NCI-H2171 (cell line): ENCODE measurements around the gene WDR44.
"Not testable (repeated sequence)": the region's sequence is repeated elsewhere in the genome, so short reads cannot be mapped to it uniquely, and the experiment has no call there.

Source experiments
- DNase-seq: peaks from one replicate; lab custom pipeline; 2025; lab: John Stamatoyannopoulos, UW

The WDR44 gene

DNA sequence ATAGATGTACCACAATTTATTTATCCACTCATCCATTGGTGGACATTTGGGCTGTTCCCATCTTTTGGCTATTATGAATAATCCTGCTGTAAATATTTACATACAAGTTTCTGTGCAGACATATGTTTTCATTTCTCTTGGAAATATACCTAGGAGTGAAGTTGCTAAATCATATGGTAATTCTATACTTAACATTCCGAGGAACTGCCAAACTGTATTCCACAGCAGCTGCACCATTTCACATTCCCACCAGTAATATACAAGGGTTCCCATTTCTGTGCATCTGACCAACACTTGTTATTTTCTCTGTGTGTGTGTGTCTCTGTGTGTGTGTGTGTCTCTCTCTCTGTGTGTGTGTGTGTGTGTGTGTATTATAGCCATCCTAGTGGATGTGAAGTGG lies 134.3 kb downstream of the WDR44 start:
- no peak for DNase-seq

DNA sequence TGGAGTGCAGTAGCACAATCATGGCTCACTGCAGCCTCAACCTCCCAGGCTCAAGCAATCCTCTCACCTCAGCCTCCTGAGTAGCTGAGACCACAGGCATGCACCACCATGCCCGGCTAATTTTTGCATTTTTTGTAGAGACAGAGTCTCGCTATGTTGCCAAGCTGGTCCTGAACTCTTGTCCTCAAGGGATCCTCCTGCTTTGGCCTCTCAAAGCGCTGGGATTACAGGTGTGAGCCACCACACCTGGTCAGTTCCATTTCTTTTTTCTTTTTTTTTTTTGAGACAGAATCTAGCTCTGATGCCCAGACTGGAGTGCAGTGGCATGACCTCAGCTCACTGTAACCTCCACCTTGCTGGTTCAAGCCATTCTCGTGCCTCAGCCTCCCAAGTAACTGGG lies 136.5 kb downstream of the WDR44 start:
- not testable (repeated sequence) for DNase-seq

DNA sequence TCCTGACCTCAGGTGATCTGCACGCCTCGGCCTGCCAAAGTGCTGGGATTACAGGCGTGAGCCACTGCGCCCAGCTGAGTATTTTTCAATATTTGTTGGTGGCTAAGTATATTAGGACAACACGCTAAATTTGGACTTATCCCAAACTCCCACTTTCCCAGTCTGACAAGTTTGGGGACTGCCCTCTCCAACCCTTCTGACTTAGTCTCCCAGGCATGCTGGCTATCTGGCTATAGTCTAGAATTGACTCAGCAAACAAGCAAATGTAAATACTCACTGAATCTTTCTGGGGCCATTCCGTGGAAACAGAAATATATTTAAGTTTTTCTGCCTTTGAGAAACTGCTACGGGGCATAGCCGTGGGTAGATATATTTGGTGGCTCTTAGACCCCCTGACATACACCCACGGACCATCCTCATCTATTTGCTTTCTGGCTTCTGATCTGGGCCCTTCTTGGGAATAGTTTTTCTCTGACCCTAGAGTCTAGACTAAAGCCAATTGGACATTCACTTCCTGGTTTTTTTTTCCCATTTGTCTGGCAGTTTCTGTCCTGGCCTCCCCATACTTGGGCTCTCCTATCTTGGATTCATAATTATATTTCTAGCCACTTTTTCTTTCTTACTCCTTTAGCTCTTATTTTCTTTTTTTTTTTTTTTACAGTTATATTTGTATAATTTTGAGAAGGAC lies 138.5 kb downstream of the WDR44 start:
- no peak for DNase-seq

DNA sequence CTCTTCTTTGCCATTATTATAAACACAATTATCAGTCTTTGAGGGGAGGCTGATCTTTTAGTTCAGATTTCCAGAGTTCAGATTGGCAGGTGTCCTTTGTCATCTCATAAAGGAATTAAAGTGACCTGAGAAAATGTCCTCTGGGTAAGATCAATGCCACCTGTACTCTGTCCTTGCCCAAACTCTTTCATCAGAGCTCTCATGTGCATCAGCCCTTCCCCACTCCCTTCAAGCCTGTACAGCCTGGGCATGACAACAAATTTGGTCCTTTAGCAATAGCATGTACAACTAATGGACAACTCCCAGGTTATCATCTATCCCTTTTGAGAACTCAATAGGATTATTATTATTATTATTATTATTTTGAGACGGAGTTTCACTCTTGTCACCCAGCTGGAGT lies 140.8 kb downstream of the WDR44 start:
- not testable (repeated sequence) for DNase-seq

DNA sequence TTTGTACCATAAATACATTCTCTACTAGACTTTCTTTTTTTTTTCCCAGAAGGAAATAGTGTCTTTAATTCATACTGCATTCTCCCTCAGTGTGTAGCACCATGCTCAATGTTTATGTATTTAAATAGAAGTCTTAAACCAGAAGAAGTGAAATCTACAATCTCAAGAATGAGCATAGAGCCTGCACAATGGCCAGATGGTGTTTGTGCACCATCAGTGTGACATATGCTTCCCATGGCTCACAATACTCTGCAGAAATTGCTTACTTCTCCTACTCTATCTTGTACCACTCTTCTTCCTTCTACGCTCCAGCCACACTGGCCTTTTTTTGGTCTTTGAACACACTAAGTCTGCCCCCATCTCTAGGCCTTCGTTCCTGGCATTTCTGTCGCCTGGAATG lies 147.1 kb downstream of the WDR44 start:
- DNase-seq = no peak

DNA sequence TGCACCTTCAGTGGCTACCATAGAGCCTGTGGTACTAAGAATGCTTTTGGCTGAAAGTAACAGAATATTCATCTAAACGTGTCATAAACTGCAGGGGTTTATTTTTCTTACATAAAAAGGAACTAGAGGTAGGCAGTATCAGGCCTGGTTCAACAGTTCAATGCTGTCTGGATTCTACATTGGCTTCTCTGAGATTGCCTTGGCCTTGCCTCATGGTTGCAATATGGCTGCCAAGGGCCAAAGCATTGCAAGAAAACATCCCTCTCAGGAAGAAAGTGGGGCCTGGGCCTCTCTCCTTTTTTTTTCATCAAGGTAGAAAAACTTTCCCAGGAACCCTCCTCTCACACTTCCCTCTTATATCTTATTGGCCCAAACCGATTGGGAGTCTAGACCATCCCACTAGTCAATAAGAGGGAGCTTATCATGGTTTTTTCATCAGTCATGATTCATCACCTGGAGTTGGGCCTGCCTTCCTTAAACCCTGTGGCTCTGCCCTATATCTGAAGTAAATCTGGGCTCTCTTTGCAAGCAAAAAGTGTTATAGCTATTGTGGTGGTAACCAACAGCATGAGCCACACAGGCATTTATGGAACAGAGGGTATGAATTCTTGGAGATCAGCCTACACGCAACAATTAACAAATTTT lies 147.9 kb downstream of the WDR44 start:
- DNase-seq = no peak

DNA sequence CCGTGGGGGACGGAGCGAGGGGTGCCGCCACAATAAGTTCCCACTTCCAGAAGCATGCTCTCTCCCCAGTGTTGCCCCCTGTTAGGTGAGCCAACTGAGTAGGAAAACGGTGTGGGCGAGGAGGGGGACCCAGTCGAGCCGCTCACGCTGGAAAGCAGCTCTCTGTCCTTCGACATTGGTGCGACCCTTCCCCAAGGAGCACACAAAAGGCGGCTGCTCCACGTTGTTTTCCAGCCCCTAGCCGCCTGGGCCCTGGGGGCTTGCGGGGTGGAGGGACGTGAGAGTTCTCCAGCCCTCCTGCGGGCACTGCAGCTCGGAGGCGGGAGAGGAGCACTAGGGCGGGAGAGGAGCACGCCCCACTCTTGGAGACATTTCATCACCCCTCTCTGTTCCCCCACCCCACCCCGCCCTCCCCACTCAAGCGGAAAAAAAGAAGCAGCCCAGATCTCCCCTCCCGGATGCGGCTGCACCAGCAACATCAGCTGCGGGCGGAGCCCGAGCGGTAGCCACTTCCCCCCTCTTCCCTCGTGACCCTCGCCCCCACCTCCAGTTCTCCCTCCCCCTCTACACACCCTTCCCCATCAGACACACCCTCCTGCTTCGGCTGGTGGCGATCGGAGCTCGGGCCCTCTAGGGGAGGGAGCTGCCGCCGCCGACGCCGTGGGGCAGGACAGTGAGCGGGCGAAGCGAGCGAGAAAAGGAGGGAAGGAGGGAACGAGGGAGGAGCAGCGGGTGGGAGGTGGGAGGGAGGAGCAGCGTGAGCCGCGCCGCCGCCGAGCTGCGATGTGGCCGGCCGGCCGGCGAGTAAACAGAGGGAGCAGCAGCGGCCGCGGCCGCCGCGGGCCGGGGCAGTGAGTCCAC lies 149.4 kb downstream of the WDR44 start, which contains the start of gene DOCK11:
Gene DOCK11 (plus strand): TSS at position 755 of the 861 bp plus-strand sequence. CDS start 157 bp downstream, outside the sequence.
- no peak for DNase-seq

DNA sequence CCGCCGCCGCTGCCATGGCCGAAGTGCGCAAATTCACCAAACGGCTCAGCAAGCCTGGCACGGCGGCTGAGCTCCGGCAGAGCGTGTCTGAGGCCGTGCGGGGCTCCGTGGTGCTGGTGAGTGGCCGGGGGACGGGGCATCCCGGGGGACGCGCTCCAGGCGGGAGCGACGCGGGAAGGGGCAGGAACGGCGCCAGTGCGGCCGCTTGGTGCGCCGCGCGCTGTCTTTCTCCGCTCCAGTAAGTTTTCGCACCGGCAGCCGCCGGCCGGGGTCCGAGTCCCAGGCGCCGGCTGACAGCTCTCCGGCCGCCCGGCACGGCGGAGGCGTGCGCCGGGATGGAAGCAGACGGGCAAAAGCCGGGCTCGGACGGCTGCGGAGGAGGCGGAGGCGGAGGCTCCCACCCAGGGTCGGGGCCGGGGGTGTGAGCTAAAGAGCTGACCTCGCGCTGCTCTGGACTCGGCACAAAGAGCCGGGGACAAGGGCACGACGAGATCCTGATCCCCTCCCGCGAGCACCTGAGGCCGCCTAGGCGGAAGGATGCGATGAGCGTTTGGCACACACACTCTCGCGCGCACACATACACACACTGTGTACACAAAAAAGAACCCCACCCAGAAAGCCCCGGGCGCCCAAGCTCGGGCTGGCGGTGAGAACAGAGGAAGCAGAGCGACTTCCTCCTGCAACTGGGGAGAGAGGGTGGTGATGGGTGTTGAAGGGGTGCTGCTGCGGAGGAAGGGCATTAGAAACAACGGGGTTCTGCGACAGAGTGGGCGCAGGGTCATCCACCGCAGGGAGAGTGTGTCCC lies 150.3 kb downstream of the WDR44 start:
- no peak for DNase-seq

DNA sequence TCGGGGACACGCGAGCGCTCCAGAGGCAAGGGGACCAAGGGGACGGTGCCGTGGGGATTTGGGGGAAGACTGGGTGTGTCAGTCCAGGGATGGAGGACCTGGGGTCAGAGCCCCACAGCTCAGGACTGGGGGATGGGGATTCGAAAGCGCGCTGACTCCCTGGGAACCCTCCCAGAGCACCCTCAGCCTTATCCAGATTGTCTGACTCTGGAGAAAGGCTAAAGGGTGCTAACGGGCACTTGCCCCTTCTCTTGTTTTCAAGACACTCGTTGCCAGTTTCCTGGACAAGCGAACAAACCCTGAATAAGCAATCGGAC lies 150.8 kb downstream of the WDR44 start:
- DNase-seq = no peak

DNA sequence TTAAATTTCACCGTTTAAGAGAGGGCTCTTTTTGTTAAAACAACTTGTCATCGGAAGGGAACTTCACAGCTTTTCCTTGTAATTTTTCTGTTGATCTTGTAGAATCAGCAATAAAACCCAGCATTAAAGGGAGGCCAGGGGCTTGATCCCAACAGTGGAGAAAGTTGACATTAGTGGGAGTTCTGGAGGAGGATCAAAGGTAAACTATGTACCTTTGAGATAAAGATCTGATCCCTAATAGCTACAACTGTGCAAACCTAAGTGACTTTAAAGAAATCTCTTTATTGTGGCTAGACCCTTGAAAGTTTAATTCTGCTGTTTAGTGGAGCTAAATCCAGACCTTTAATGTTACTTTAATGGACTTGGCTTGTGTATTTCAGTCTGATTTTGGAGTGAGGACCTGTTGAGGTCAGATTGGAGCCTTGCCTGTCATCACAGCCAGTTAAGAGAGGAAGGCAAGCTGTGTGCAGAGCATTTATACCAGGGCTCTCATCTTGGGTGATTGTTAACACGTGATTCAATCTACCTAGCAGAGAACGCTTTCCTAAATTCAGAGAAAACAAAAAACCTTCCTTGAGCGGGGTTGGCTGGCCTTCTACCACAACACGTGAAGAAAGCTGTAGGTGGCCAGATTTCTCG lies 151.4 kb downstream of the WDR44 start:
- DNase-seq = no peak

DNA sequence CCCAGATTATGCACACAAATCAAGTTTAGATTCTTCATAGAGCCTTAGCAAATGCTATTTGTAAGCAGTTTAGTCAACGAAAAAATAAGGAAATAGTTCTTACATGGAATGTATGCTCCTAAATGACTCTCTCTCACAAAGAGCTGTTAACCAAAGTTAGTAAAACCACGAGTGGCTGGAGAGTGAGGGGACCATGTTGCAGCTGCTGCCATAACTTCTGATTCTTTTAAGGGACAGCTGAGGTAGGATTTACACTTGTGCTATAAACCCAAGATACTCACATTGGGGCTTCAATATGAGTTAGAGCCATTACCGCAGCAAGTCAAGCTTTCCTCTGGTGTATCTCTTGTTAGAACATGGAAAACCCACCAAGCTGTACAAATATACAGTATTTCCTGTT lies 152.4 kb downstream of the WDR44 start:
- no peak for DNase-seq

DNA sequence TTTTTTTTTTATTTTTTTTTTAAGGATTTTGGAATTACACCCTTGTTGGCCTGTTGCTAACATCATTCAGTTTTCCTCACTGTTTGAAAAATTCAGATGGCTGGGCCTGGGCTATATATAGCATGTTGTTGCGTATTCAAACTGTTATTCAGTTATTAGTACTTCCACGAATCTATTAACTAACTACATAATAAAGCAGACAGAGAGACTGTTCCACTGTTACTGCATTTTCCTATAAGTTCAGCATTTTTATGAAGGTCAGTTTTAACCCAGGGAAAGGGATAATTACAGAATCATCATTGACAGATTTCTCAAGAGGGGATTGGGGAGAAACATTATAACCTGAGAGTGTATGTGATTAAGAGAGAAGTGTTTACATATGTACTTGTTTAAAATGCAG lies 152.8 kb downstream of the WDR44 start:
- no peak for DNase-seq

DNA sequence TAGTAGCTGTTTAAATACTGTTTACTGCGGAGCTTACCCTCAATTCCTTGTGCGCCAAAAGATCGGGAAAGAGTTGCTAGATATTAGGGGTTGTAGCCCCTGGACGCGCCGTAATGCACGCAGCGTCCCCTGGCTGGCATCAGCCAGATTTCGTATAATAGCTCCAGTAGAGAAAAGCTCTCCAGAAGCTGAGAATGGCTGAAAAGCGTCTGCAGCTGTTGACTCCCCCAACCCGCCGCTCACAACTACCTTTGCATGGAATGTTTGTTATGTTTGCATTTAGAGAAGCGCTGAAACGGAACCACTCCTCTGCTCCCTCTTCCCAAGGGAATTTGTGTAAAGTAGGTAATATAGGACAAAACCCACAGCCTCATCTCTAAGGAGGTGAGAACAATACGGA lies 153.4 kb downstream of the WDR44 start:
- DNase-seq = no peak
